Measurements from ENCODE around the gene RIMBP2.

Gene RIMBP2

DNA sequence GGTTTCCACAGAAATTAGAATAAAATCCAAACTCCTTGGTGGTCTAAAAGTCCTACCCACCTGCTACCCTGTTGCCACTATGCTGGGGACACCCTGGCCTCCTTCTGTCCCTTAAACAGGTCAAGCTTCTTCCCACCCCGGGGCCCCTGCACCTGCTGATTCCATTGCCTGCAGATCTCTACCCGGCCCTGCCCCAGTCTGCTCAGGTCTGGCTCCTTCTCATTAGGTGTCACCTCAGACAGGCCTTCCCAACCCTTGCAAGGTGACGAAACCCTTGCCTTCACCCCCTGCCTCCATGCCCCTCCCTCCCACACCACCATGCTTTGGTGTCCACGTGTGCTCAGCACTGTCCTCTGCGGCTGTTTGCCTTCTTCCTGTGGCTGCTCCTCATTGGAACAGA, 207.8 kb downstream of the RIMBP2 start:
- no peak overlapping the region for H3K4me3 ChIP-seq (ENCODE audit: low read depth, low read length)
- TF ChIP-seq, protein P1, sequence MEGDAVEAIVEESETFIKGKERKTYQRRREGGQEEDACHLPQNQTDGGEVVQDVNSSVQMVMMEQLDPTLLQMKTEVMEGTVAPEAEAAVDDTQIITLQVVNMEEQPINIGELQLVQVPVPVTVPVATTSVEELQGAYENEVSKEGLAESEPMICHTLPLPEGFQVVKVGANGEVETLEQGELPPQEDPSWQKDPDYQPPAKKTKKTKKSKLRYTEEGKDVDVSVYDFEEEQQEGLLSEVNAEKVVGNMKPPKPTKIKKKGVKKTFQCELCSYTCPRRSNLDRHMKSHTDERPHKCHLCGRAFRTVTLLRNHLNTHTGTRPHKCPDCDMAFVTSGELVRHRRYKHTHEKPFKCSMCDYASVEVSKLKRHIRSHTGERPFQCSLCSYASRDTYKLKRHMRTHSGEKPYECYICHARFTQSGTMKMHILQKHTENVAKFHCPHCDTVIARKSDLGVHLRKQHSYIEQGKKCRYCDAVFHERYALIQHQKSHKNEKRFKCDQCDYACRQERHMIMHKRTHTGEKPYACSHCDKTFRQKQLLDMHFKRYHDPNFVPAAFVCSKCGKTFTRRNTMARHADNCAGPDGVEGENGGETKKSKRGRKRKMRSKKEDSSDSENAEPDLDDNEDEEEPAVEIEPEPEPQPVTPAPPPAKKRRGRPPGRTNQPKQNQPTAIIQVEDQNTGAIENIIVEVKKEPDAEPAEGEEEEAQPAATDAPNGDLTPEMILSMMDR (IDR thresholded peaks at IDR 0.05; ENCODE audit: borderline replicate concordance, insufficient read depth, low read depth, low read length) = no peak

- TF ChIP-seq, protein P1 (IDR thresholded peaks at IDR 0.05; ENCODE audit: borderline replicate concordance, insufficient read depth, low read depth, low read length) = no peak
- H3K4me3 ChIP-seq (ENCODE audit: low read depth, low read length) = no peak overlapping the region
Measured at GRCh38 chr12:130506844-130507243, 209.3 kb downstream of the RIMBP2 start.

GRCh38 chr12:130504840-130505175, 211.3 kb downstream of the RIMBP2 start:
- TF ChIP-seq, protein P1 (IDR thresholded peaks at IDR 0.05; ENCODE audit: borderline replicate concordance, insufficient read depth, low read depth, low read length) = no peak
- H3K4me3 ChIP-seq (ENCODE audit: low read depth, low read length) = no peak overlapping the region

- no peak overlapping the region for H3K4me3 ChIP-seq (ENCODE audit: low read depth, low read length)
- TF ChIP-seq, protein P1 (IDR thresholded peaks at IDR 0.05; ENCODE audit: borderline replicate concordance, insufficient read depth, low read depth, low read length) = no peak
Measured at GRCh38 chr12:130504110-130504839, 211.8 kb downstream of the RIMBP2 start.

DNA sequence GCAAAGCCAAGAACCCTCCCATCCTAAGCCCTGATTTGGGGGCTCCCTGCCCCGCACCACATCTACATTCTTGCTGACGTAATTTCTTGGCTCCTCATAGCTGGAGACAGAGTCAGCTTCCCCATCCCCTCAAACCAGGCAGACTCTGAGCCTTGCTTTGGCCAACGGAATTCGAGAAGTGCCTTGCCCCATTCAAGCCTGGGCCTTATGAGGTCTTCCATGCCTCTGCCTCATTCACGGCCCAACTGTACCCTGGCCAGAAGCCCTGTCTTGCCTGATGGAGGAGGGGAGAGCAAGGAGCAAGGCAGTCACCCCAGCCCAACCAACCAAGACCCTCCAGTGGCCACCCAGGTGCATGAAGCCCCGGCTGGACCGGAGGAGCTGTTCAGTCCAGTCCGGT, 214.3 kb downstream of the RIMBP2 start:
- H3K4me3 ChIP-seq (ENCODE audit: low read depth, low read length) = no peak overlapping the region
- TF ChIP-seq, protein P1 (IDR thresholded peaks at IDR 0.05; ENCODE audit: borderline replicate concordance, insufficient read depth, low read depth, low read length) = no peak

GRCh38 chr12:130500835-130501330, 215.2 kb downstream of the RIMBP2 start:
- H3K4me3 ChIP-seq (ENCODE audit: low read depth, low read length) = no peak overlapping the region
- TF ChIP-seq, protein P1 (IDR thresholded peaks at IDR 0.05; ENCODE audit: borderline replicate concordance, insufficient read depth, low read depth, low read length) = no peak

GRCh38 chr12:130499474-130499873, 216.6 kb downstream of the RIMBP2 start:
- TF ChIP-seq, protein P1 (IDR thresholded peaks at IDR 0.05; ENCODE audit: borderline replicate concordance, insufficient read depth, low read depth, low read length) = no peak

More at GRCh38 chr12:130499474-130499873, 216.6 kb downstream of the RIMBP2 start:
- H3K4me3 ChIP-seq (ENCODE audit: low read depth, low read length) = no peak overlapping the region

All from GM12875 (cell line).